Upper lobe of left lung (tissue), 4 donors: ENCODE results near the gene RSPH9.

ENCODE experiments used
- CTCF ChIP-seq, 6 experiments: fragments of 450-650 bp in 4 of 6; fragments of 200-600 bp in 2 of 6; sonication (generic) in 2 of 6; IDR thresholded peaks; one replicate each; pipeline ENCODE4 v1.5.1; 2016 to 2019; ENCODE audit warnings: antibody characterized with exemption in 6 of 6
- POLR2A ChIP-seq, 4 donors: fragments of 450-650 bp; IDR thresholded peaks; one replicate each; pipeline ENCODE4 v1.5.1; 2016 to 2017; ENCODE audit warnings: antibody characterized with exemption in 4 of 4, mild to moderate bottlenecking in 2 of 4
- POLR2AphosphoS5 ChIP-seq, 2 donors: sonication (generic); formaldehyde crosslinking; IDR thresholded peaks; one replicate each; pipeline ENCODE4 v1.5.1; 2017; ENCODE audit warnings: antibody characterized with exemption in 2 of 2

- no peak for TF ChIP-seq POLR2A (IDR thresholded peaks at IDR 0.05)
- no peak for TF ChIP-seq CTCF (IDR thresholded peaks at IDR 0.05)
- no peak for TF ChIP-seq POLR2AphosphoS5 (IDR thresholded peaks at IDR 0.05)
Observed at GRCh38 chr6:43645613-43645964, 753 bp downstream of the RSPH9 start.
